HepG2 (cell line): ENCODE measurements around the gene RPS6KL1. TPM values are rescaled to one million over a fixed set of nuclear protein-coding genes. Genes with fewer than 3 reads are reported as not detected.

Source experiments
- BRCA1 ChIP-seq: sonication (generic); formaldehyde crosslinking; IDR thresholded peaks from 2 replicates; pipeline ENCODE4 v1.4.0; 2020; ENCODE audit warnings: missing genetic modification reagents
- FLYWCH1 ChIP-seq: sonication (generic); formaldehyde crosslinking; IDR thresholded peaks from 2 replicates; pipeline ENCODE4 v1.8.1; 2023; ENCODE audit warnings: mild to moderate bottlenecking, missing genetic modification reagents
- FOSL1 ChIP-seq: sonication (generic); formaldehyde crosslinking; IDR thresholded peaks from 2 replicates; pipeline ENCODE4 v1.9.0; 2021; ENCODE audit warnings: missing genetic modification reagents, borderline replicate concordance
- ISL2 ChIP-seq: sonication (generic); formaldehyde crosslinking; IDR thresholded peaks from 2 replicates; pipeline ENCODE4 v1.5.0; 2020; ENCODE audit warnings: missing genetic modification reagents
- KLF15 ChIP-seq: sonication (generic); formaldehyde crosslinking; IDR thresholded peaks from 2 replicates; pipeline ENCODE4 v1.8.1; 2023; ENCODE audit warnings: borderline replicate concordance, mild to moderate bottlenecking, inconsistent platforms, missing genetic modification reagents, mixed read lengths
- MLXIP ChIP-seq: sonication (generic); formaldehyde crosslinking; IDR thresholded peaks from 2 replicates; pipeline ENCODE4 v1.9.0; 2021; ENCODE audit warnings: missing genetic modification reagents, borderline replicate concordance
- NFATC3 ChIP-seq: sonication (generic); formaldehyde crosslinking; IDR thresholded peaks from 2 replicates; pipeline ENCODE4 v1.5.1; 2020; ENCODE audit warnings: mild to moderate bottlenecking, missing genetic modification reagents
- NFE2L2 ChIP-seq: fragments of 150-350 bp; IDR thresholded peaks from 2 replicates; pipeline ENCODE4 v1.6.1; 2014; ENCODE audit warnings: low read length
- NR2F1 ChIP-seq, 2 experiments: fragments of 450-650 bp in 1 of 2; formaldehyde crosslinking in 1 of 2; IDR thresholded peaks; 2 replicates each; pipeline versions ENCODE4 v1.5.0 to v1.6.1; 2016 to 2020; ENCODE audit warnings: mild to moderate bottlenecking in 1 of 2, missing compliant biosample characterization in 1 of 2, missing genetic modification reagents in 1 of 2, moderate library complexity in 1 of 2
- PHF8 ChIP-seq: sonication (generic); formaldehyde crosslinking; IDR thresholded peaks from 2 replicates; pipeline ENCODE4 v1.5.0; 2020; ENCODE audit warnings: missing genetic modification reagents
- RXRB ChIP-seq: IDR thresholded peaks from 2 replicates; pipeline ENCODE4 v1.6.1; 2016; ENCODE audit warnings: borderline replicate concordance, missing genetic modification reagents, missing compliant biosample characterization
- TOE1 ChIP-seq: sonication (generic); formaldehyde crosslinking; IDR thresholded peaks from 2 replicates; pipeline ENCODE4 v1.4.0; 2020; ENCODE audit warnings: mild to moderate bottlenecking, missing genetic modification reagents
- ZFP82 ChIP-seq: sonication (generic); formaldehyde crosslinking; IDR thresholded peaks from 2 replicates; pipeline ENCODE4 v1.5.1; 2020; ENCODE audit warnings: mild to moderate bottlenecking, missing genetic modification reagents, borderline replicate concordance
- ZNF407 ChIP-seq: sonication (generic); formaldehyde crosslinking; IDR thresholded peaks from one replicate; pipeline ENCODE4 v1.5.1; 2020; ENCODE audit warnings: mild to moderate bottlenecking, missing genetic modification reagents; ENCODE audit errors: not compliant biosample characterization
- ZNF441 ChIP-seq: sonication (generic); formaldehyde crosslinking; IDR thresholded peaks from 2 replicates; pipeline ENCODE4 v1.7.0; 2021; ENCODE audit warnings: missing genetic modification reagents, borderline replicate concordance
- ZNF670 ChIP-seq: sonication (generic); formaldehyde crosslinking; IDR thresholded peaks from 2 replicates; pipeline ENCODE4 v1.8.0; 2022; ENCODE audit warnings: mild to moderate bottlenecking, missing genetic modification reagents, borderline replicate concordance
- ZSCAN9 ChIP-seq: IDR thresholded peaks from 2 replicates; pipeline ENCODE4 v1.6.1; 2016; ENCODE audit warnings: borderline replicate concordance
- ZZZ3 ChIP-seq: sonication (generic); formaldehyde crosslinking; IDR thresholded peaks from 2 replicates; pipeline ENCODE4 v1.4.0; 2020; ENCODE audit warnings: missing genetic modification reagents, mild to moderate bottlenecking, borderline replicate concordance
- polyA plus RNA-seq, 8 experiments: library from polyadenylated mRNA; depleted of rRNA in 3 of 8; stranded (reverse) in 7 of 8; unstranded in 1 of 8; fragments of >200 nt; fragmentation: Illumina TruSeq in 4 of 8; extraction: Trizol in 4 of 8; gene quantifications; 2 replicates each; pipeline versions ENCODE4 v1.2.1 to v1.2.3, GENCODE V29; 2011 to 2016; ENCODE audit warnings: low read depth in 4 of 8, missing spikeins in 1 of 8, mixed read lengths in 1 of 8; ENCODE audit not compliant: insufficient read depth in 1 of 8
- total RNA-seq, 5 experiments: library from RNA; depleted of rRNA; stranded (reverse); fragments of >200 nt; fragmentation: Illumina TruSeq; extraction: Trizol; gene quantifications; 2 replicates each; pipeline ENCODE4 v1.2.3, GENCODE V29; 2016; ENCODE audit warnings: low read depth in 1 of 5

RPS6KL1 gene
- total and polyA plus RNA-seq, 2 of the 13 experiments (the other 11 are each of a cell fraction or from before 2014, with no cell fraction given) = 6.5 to 11.5 TPM

GRCh38 chr14:74881431-74882102 is 41.5 kb downstream of the RPS6KL1 start, which contains the start of gene DLST (continued):
- TF ChIP-seq FOSL1 (CRISPR knock-in tag) (no peak), BRCA1 (CRISPR knock-in tag) (no peak), ZZZ3 (CRISPR knock-in tag) (no peak; the same call in 1 of the 2 replicates), TOE1 (no peak), ZNF670 (CRISPR knock-in tag) (no peak; the same call in 1 of the 2 replicates), ZFP82 (CRISPR knock-in tag) (peak; percentile 37; the same call in 1 of the 2 replicates), ISL2 (CRISPR knock-in tag) (peak; percentile 30; the same call in 1 of the 2 replicates), NFE2L2 (no peak), MLXIP (no peak), ZSCAN9 (peak; percentile 68; the same call in 1 of the 2 replicates), ZNF441 (no peak), ZNF407 (CRISPR knock-in tag) (peak; percentile 71), PHF8 (CRISPR knock-in tag) (peak; percentile 99), KLF15 (CRISPR knock-in tag) (no peak), NFATC3 (CRISPR knock-in tag) (no peak), RXRB (CRISPR knock-in tag) (peak; percentile 67; the same call in 1 of the 2 replicates), FLYWCH1 (CRISPR knock-in tag) (peak; percentile 76; the same call in 1 of the 2 replicates), NR2F1 (CRISPR knock-in tag; IDR thresholded peaks at IDR 0.05) (peak in 1 of 2 experiments; percentile 38; a peak in 1 of 4 replicates)
